Measurements from ENCODE around the gene FLNB.

- TF ChIP-seq CTCF (IDR thresholded peaks at IDR 0.05) (no peak), EP300 (IDR thresholded peaks at IDR 0.05) (no peak), POLR2AphosphoS5 (IDR thresholded peaks at IDR 0.05) (no peak)
Measured at GRCh38 chr3:58178528-58179234, 170.5 kb downstream of the FLNB start.
